Osteocyte (in vitro differentiated cells): ENCODE data around the gene WDR12. TPM values are rescaled to one million over a fixed set of nuclear protein-coding genes. Genes with fewer than 3 reads are reported as not detected.

Source experiments
- DNase-seq: peaks from one replicate; pipeline ENCODE4 v3.0.0; 2021; ENCODE audit warnings: mixed read lengths; ENCODE audit not compliant: unreplicated experiment; ENCODE audit errors: extremely low spot score
- H3K27ac Mint-ChIP-seq: one replicate; pipeline ENCODE4 v1.8.0; 2021; ENCODE audit warnings: mild to moderate bottlenecking, mixed read lengths; ENCODE audit not compliant: unreplicated experiment
- H3K27me3 Mint-ChIP-seq: one replicate; pipeline ENCODE4 v1.8.0; 2021; ENCODE audit warnings: mixed read lengths; ENCODE audit not compliant: unreplicated experiment
- H3K36me3 Mint-ChIP-seq: one replicate; pipeline ENCODE4 v1.8.0; 2021; ENCODE audit warnings: mixed read lengths; ENCODE audit not compliant: unreplicated experiment
- H3K4me1 Mint-ChIP-seq: one replicate; pipeline ENCODE4 v1.8.0; 2021; ENCODE audit warnings: mixed read lengths; ENCODE audit not compliant: unreplicated experiment
- H3K4me3 Mint-ChIP-seq: one replicate; pipeline ENCODE4 v1.8.0; 2021; ENCODE audit warnings: mild to moderate bottlenecking, moderate library complexity, mixed read lengths; ENCODE audit not compliant: unreplicated experiment
- H3K9me3 Mint-ChIP-seq: one replicate; pipeline ENCODE4 v1.8.0; 2021; ENCODE audit warnings: mixed read lengths; ENCODE audit not compliant: unreplicated experiment
- total RNA-seq: library from RNA; stranded (reverse); gene quantifications from 2 replicates; pipeline ENCODE4 v1.2.1, GENCODE V29; 2021
- TF ChIP-seq, protein P1 (sequence below): fragments of 200-600 bp; sonication (generic); IDR thresholded peaks from 2 replicates; pipeline ENCODE4 v1.5.0; 2021; ENCODE audit warnings: antibody characterized with exemption, mild to moderate bottlenecking, moderate library complexity

Gene WDR12
- total RNA-seq, 1 donor from 2014 or later: 47.9 TPM

GRCh38 chr2:202847693-202848524, 63.6 kb downstream of the WDR12 start:
- Mint-ChIP-seq H3K27ac (no peak overlapping the region), H3K27me3 (no peaks in the 10 kb centered on the region), H3K4me1 (no peaks in the 10 kb centered on the region), H3K4me3 (no peak overlapping the region), H3K9me3 (peaks cover 4% of the 10 kb centered on the region), H3K36me3 (peaks cover 3% of the 10 kb centered on the region)
- no peak for DNase-seq
- TF ChIP-seq, protein P1, sequence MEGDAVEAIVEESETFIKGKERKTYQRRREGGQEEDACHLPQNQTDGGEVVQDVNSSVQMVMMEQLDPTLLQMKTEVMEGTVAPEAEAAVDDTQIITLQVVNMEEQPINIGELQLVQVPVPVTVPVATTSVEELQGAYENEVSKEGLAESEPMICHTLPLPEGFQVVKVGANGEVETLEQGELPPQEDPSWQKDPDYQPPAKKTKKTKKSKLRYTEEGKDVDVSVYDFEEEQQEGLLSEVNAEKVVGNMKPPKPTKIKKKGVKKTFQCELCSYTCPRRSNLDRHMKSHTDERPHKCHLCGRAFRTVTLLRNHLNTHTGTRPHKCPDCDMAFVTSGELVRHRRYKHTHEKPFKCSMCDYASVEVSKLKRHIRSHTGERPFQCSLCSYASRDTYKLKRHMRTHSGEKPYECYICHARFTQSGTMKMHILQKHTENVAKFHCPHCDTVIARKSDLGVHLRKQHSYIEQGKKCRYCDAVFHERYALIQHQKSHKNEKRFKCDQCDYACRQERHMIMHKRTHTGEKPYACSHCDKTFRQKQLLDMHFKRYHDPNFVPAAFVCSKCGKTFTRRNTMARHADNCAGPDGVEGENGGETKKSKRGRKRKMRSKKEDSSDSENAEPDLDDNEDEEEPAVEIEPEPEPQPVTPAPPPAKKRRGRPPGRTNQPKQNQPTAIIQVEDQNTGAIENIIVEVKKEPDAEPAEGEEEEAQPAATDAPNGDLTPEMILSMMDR: no peak

DNA sequence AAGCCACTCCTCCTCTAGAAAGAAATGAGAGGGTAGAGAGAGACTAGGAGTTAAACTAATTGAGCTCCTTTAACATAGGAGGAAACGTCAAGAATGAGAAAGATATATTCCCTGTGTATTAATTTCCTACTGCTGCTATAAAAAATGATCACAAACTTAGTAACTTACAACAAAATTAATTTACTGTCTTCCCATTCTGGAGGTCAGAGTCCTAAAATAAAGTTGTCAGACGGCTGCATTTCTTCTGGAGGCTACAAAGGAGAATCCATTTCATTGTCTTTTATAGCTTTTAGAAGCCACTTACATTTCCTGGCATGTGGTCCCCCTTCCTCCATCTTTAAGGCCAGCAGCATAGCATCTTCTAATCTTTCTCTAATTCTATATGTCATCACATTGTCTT, 66.8 kb downstream of the WDR12 start:
- Mint-ChIP-seq H3K27me3 (no peaks in the 10 kb centered on the region), H3K27ac (no peak overlapping the region), H3K4me3 (no peak overlapping the region), H3K36me3 (peaks cover 3% of the 10 kb centered on the region), H3K4me1 (no peaks in the 10 kb centered on the region), H3K9me3 (peaks cover 13% of the 10 kb centered on the region)
- TF ChIP-seq, protein P1: no peak
- no peak for DNase-seq

DNA sequence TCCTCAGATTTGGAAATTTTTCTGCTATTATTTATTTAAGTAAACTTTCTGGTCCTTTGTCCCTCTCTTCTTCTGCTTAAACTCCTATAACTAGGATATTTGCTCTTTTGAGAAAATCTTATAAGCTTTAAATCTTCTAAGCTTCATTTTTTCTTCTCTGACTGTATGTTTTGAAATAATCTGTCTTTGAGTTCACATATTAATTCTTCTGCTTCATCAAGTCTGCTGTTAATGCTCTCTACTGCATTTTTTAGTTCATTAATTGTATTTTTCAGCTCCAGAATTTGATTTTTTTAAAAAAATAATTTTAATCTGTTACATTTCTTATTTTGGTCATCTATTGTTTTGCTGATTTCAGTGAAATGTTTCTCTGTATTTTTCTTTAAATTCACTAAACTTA, 68.8 kb downstream of the WDR12 start:
- no peak for DNase-seq
- peaks cover 13% of the 10 kb centered on the region for H3K9me3 Mint-ChIP-seq
- H3K36me3 Mint-ChIP-seq: peaks cover 3% of the 10 kb centered on the region
- no peak overlapping the region for H3K27ac Mint-ChIP-seq
- TF ChIP-seq, protein P1: no peak
- H3K4me3 Mint-ChIP-seq: no peak overlapping the region
- H3K4me1 Mint-ChIP-seq: no peaks in the 10 kb centered on the region
- no peaks in the 10 kb centered on the region for H3K27me3 Mint-ChIP-seq

DNA sequence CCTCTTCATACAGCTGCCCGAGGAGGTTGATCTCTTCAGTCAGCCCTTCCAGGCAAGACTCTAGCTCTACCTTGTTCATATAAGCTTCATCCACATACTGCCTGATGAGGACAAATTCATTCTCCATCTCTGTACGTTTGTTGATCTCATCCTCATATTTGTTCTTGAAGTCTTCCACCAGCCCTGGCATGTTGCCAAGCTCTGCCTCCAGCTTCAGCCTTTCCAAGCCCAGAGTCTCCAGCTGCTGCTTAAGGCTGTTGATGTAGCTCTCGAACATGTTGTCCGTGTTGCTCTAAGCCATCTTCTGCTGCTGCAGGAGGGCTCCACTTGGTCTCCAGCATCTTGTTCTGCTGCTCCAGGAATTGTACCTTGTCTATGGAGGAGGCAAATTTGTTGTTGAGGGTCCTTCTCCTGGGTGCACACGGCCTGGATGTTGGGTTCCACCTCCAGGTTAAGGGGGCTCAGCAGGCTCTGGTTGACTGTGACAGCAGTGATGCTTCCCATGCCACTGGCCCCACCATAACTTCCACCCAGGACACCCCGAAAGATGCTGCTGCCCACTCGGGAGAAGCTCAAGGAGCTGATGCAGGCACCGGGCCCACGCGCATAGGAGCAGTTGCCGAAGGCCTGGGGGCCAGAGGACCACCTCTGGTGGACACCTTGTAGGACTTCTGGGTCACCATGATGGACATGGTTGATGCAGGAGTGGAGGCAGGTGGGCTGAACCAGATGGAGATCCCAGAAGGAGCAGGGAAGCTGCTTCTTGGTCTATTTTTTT, 70.2 kb downstream of the WDR12 start:
- Mint-ChIP-seq H3K9me3 (peaks cover 13% of the 10 kb centered on the region), H3K27ac (no peak overlapping the region), H3K36me3 (peaks cover 3% of the 10 kb centered on the region), H3K4me1 (no peaks in the 10 kb centered on the region), H3K4me3 (no peak overlapping the region), H3K27me3 (no peaks in the 10 kb centered on the region)
- TF ChIP-seq, protein P1: no peak
- DNase-seq: no peak
